ENCODE data around the gene SLC66A3. TPM values are rescaled to one million over a fixed set of nuclear protein-coding genes. Genes with fewer than 3 reads are reported as not detected.

Gene SLC66A3
- polyA plus RNA-seq, 4 donors = 20.1 to 31.5 (median 24.4) TPM

GRCh38 chr2:11133936-11134320 lies 21.3 kb upstream of the SLC66A3 start:
- no peak for DNase-seq (ENCODE audit: low read depth in 4 of 4, low spot score in 2 of 4)

GRCh38 chr2:11134349-11134748 lies 20.9 kb upstream of the SLC66A3 start:
- no peak for DNase-seq (ENCODE audit: low read depth in 4 of 4, low spot score in 2 of 4)

DNA sequence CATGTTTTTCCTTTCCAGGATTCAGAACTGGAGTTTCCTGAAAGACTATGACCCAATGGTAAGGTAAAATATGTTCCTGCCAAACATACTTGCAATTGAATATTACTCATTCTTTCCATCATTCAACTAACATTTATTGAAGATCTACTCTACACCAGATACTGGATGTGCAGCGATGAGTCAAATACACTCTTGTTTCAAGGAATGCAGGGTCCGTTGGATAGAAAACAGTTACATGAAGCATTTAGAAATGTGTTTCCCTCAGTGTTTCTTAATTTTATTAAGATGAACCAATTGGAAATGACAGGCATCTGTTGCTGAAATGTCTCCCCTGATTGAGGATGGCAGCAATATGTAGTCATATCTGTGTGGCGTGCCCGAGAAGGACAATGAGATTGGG lies 14.8 kb upstream of the SLC66A3 start:
- no peak for DNase-seq (ENCODE audit: low read depth in 4 of 4, low spot score in 2 of 4)

- DNase-seq (ENCODE audit: low read depth in 4 of 4, low spot score in 2 of 4) = no peak
Observed at GRCh38 chr2:11141319-11141718, 13.9 kb upstream of the SLC66A3 start.

- no peak for DNase-seq (ENCODE audit: low read depth in 4 of 4, low spot score in 2 of 4)
Observed at GRCh38 chr2:11142330-11142729, 12.9 kb upstream of the SLC66A3 start.

DNA sequence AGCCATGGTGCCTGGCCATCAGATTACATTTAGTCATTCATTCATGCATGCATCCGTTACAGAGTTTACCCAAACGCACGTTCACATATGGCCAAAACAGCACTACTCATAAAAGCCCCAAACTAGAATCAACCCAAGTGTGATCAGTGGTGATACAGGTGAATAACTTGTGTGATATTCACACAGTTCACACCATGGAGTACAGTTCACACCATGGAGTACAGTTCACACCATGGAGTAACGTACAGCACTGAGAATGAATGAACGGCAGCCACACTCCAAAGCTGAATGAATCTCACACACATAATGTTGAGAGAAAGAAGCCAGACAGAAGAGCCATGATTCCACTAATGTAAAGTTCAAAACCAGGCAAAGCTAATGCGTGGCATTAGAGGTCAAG lies 12.3 kb upstream of the SLC66A3 start:
- no peak for DNase-seq (ENCODE audit: low read depth in 4 of 4, low spot score in 2 of 4)

- no peak for DNase-seq (ENCODE audit: low read depth in 4 of 4, low spot score in 2 of 4)
Observed at GRCh38 chr2:11144077-11144737, 11.1 kb upstream of the SLC66A3 start.

DNA sequence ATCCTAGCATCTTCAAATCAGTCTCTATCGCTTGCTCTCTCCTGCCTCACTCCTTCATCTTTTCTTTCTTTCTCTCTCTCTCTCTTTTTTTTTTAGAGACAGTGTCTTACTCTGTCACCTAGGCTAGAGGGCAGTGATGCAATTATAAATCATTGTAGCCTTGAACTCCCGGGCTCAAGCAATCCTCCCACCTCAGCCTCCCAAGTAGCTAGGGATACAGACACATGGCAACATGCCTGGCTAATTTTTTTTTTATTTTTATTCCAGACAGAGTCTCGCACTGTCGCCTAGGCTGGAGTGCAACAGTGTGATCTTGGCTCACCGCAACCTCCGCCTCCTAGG lies 10.6 kb upstream of the SLC66A3 start:
- no peak for DNase-seq (ENCODE audit: low read depth in 4 of 4, low spot score in 2 of 4)

DNA sequence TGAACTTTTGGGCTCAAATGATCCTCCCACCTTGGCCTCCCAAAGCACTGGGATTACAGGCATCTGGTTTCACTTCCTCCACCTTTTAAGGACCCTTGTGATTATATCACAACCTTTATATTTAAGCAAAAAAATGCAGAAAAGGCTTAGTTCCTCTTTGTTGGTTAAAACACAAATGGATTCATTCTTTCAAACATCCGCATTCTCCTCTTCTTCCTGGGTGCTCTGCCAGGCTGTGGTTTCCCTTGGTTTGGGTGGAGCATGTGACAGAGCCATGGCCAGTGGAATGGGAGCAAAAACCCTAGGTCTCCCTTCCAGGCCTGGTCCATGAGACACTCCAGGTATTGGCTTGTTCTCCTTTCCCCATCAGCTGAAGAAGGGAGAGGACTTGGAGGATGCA lies 9.9 kb upstream of the SLC66A3 start:
- DNase-seq (ENCODE audit: low read depth in 4 of 4, low spot score in 2 of 4) = no peak

DNA sequence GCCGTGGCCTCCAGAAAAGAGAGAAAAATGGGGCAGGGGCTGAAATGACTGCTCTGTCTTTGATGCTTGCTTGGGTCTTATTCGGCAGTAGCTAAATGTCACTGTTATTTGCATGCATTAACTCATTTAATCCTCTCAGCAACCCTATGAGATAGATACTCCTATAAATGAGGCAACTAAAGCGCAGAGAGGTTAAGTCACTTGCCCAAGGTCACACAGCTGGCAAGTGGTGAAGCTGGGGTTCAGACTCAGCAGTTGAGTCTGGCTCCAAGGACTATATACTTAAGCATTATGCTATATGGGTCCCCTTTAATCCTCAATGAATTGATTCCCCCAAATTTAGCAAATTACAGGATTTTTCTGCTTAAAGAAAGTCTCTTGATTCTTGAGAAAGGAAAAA lies 9.2 kb upstream of the SLC66A3 start:
- DNase-seq (ENCODE audit: low read depth in 4 of 4, low spot score in 2 of 4) = no peak

DNA sequence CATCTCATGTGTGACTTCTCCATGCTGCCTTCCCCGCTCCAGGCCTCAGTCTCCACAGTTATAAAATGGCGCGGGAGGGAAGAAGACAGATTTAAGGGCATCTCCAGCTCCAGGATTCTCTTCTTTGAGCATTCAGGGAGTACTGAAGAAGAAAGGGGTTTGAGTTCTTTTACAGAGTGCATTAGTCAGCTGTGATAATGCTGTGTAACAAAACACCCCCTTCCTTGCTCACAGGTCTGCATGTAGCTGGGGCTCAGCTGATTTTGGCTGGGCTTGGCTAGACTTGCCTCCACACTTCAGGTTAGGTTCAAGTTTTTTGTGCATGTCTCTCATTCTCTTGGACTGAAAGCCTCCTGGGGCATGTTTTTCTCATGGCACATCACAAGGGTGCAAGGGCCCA lies 8.0 kb upstream of the SLC66A3 start:
- DNase-seq (ENCODE audit: low read depth in 4 of 4, low spot score in 2 of 4) = no peak

- DNase-seq (ENCODE audit: low read depth in 4 of 4, low spot score in 2 of 4) = no peak
Observed at GRCh38 chr2:11152591-11152990, 2.7 kb upstream of the SLC66A3 start.

DNA sequence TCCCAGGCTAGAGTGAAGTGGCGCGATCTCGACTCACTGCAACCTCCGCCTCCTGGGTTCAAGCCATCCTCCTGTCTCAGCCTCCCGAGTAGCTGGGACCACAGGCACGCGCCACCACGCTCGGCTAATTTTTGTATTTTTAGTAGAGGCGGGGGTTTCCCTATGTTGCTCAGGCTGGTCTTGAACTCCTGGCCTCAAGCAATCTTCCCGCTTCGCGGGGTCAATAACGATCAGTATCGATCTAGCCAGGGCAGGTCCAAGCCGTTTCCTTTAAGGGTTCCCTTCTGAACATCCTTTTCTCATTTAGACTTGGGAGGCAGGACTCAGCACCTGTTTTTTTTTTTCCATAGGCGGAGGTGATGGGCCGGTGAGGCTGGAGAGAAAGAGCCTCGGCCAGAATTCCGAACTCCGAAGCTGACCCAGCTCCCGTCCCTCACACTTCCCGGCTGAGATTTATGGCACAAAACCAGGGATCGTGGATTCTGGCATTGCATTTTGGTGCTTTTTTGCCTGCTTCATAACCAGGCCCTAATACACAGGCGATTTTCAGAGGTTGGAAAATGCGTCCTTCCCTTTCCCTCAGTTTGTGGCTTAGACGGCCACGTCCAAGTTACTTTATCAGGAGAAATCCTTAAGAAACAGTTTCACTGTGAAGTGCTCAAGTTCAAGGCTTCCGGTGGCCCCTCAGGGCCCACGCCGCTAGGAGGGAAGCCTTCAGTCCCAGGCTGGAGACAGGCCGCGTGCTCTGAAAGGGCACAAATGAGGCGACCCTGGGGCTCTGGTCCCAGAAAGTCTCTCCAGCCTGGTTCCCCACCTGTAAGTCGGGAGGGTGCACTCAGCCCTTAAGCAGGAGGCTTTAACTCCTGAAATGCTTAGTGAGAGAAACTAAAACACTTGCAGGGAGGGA lies 998 bp upstream of the SLC66A3 start:
- DNase-seq (ENCODE audit: low read depth in 4 of 4, low spot score in 2 of 4) = no peak

GRCh38 chr2:11154923-11155380 lies 315 bp upstream of the SLC66A3 start:
- peak in 3 of 4 donors; percentile 86 to 89 (median 86) for DNase-seq (ENCODE audit: low read depth in 4 of 4, low spot score in 2 of 4)

DNA sequence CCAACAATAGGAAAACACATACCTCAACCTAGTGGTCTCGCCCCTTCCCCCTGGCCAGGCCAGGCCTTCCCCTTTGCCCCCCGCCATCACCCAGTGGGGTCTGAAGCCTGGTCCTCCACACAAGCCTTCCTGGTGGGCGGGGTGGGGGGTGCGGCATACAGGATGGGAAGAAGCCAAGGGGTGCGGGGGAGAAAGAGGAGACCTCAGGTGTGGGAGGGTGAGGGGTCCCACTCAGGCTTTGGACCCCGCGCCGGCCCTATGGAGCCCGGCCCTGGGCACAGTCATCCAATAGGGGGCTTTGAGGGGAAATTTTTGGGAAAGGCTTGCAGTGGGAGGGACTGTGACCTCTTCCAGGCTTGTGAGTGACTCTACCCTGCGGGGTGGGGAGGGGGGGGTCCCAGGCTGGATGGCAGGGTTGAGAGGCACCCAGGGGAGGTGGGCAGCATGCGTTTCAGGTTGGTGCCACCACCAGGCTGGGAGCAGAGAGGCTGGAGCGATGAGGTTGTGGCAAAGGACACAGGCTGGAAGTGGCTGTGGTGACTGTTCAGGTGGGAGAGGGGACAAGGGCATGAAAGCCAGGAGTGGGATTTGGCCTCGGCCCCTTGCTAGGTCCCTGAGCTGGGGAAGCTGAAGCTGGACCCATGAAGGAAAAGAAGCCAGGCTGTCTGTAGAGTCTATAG lies 1.3 kb downstream of the SLC66A3 start:
- no peak for DNase-seq (ENCODE audit: low read depth in 4 of 4, low spot score in 2 of 4)

DNA sequence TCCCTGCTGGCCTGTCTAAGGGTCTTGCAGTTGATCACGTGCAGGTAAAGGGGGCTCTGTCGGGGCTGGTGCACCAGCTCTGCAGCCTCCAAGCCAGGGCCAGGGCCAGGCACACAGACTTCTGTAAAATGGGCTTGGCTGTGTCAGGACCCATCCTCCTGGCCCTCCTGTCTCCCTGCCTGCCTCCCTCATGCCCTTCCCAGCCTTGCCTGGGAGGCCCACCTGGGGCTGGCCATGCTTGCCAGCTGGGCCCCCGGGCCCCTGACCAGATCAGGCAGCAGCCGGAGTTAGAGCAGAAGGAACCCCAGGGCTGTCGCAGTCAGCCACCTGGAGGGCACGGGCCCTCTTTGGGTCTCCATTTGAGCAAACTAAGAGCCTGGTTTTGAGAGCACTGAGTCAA lies 2.0 kb downstream of the SLC66A3 start:
- DNase-seq (ENCODE audit: low read depth in 4 of 4, low spot score in 2 of 4) = no peak

DNA sequence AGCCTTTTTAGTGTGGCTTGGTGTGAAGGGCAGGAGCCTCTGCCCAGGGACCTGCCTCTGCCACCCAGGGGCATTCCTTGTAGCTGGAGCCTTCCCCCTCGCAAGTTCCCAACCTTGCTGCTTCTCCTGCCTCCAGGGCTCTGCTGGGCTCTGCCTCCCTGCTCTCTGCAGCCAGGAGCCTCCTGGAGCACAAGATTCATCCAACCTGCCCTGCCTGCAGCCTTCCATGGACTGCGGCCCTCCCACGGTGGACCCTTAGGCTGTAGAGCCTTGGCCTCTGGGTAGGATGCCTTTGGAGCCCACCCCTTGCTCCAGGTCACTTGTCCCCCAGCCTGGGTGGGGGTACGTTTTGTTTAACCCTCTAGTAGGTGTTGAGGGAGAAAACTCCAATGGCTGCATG lies 2.5 kb downstream of the SLC66A3 start:
- no peak for DNase-seq (ENCODE audit: low read depth in 4 of 4, low spot score in 2 of 4)

GRCh38 chr2:11158916-11159573 lies 3.8 kb downstream of the SLC66A3 start:
- DNase-seq (ENCODE audit: low read depth in 4 of 4, low spot score in 2 of 4) = no peak

- DNase-seq (ENCODE audit: low read depth in 4 of 4, low spot score in 2 of 4) = no peak
Observed at GRCh38 chr2:11159574-11160170, 4.4 kb downstream of the SLC66A3 start.

DNA sequence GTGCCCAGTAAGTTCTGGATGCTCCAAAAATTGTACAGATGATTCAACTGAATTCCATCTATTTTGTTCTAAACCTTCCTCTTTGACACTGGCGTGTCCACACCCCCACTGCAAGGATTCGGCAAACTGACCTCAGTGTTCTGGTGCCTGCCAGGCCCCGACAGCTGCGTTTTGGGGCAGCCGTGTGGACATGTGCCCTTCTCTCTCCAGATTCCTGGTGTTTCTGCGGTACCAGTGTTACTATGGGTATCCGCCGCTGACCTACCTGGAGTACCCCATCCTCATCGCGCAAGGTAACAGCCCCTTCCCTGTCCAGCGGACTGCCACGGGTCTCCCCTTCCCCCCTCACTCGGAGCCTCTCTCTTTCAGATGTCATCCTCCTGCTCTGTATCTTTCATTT lies 5.0 kb downstream of the SLC66A3 start:
- DNase-seq (ENCODE audit: low read depth in 4 of 4, low spot score in 2 of 4) = no peak

All from left renal cortex interstitium (tissue), 4 donors.